ENCODE measurements around the gene MED13.

MED13 gene

GRCh38 chr17:62098623-62099231 is 33.6 kb upstream of the MED13 start:
- DNase-seq = no peak
- TF ChIP-seq GATA1 (IDR thresholded peaks at IDR 0.05; ENCODE audit: low read depth, low read length) = no peak
- no peak for TF ChIP-seq POLR2A (IDR thresholded peaks at IDR 0.05; ENCODE audit: low read length)

GRCh38 chr17:62096401-62096670 is 31.3 kb upstream of the MED13 start:
- no peak for DNase-seq
- TF ChIP-seq POLR2A (IDR thresholded peaks at IDR 0.05; ENCODE audit: low read length) (no peak), GATA1 (IDR thresholded peaks at IDR 0.05; ENCODE audit: low read depth, low read length) (no peak)

- DNase-seq = no peak
- TF ChIP-seq GATA1 (IDR thresholded peaks at IDR 0.05; ENCODE audit: low read depth, low read length) = no peak
- TF ChIP-seq POLR2A (IDR thresholded peaks at IDR 0.05; ENCODE audit: low read length) = no peak
Observed at GRCh38 chr17:62094175-62094574, 29.1 kb upstream of the MED13 start.

DNA sequence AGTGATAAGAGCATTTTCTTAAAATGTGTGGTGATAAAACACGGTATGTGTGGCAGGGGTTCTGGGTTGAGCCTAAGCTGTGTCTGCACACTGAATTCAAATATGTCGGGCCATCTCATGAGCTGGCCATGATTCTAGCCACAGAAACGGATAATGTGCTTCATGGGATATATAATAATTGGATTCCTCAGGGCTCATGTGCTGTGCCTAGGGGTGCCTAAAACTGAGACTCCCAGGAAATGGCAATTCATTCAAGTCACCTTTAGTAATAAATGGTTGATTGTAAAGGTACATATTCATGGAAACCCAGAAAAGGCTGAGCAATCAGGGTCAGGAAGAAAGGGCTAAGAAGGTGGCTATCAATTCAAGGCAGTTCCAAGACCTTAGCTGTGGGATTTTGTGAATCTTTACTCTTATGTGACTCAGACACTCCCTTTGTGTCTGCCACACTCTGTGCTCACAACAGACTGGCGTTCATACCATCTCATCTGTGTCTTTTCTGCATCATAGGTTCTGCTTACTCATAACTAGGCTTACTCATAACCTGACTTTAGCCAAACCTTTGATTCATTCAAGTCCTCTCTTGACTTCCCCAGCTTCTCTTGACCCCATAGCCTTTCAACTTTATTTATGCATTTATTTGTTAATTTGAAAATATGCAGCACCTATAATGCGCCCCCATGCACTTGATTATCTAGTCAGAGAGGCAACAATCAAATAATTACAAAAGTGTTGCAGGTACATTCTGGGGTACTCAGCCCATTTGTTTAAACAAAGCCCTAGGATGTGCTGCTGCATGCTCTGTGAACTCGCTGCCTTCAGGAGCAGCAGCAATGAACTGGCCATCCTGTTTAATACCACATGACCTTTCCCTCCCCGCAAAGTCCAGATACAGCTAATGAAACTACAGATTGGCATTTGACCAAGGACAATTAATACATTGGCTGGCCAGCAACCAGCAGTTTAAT is 28.4 kb upstream of the MED13 start:
- DNase-seq = peak in 1 of 2 experiments; percentile 11
- TF ChIP-seq POLR2A (IDR thresholded peaks at IDR 0.05; ENCODE audit: low read length) (no peak), GATA1 (IDR thresholded peaks at IDR 0.05; ENCODE audit: low read depth, low read length) (no peak)

GRCh38 chr17:62092784-62093183 is 27.7 kb upstream of the MED13 start:
- no peak for DNase-seq
- no peak for TF ChIP-seq POLR2A (IDR thresholded peaks at IDR 0.05; ENCODE audit: low read length)
- no peak for TF ChIP-seq GATA1 (IDR thresholded peaks at IDR 0.05; ENCODE audit: low read depth, low read length)

- DNase-seq = no peak
Observed at GRCh38 chr17:62091804-62092203, 26.7 kb upstream of the MED13 start.

DNA sequence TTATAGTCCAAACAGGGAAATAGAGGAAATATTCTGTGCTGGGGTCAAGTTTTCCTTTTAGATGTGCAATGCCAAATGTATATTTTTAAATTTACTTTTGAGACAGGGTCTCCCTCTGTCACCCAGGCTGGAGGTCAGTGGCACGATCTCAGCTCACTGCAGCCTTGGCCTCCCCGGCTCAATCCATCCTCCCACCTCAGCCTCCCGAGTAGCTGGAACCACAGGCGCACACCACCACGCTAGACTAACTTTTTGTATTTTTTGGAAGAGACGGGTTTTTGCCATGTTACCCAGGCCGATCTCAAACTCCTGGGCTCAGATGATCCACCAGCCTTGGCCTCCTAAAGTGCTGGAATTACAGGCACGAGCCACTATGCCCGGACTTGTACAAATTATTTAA is 25.8 kb upstream of the MED13 start:
- TF ChIP-seq GATA1 (IDR thresholded peaks at IDR 0.05; ENCODE audit: low read depth, low read length) = no peak
- no peak for TF ChIP-seq POLR2A (IDR thresholded peaks at IDR 0.05; ENCODE audit: low read length)
- no peak for DNase-seq

More at GRCh38 chr17:62091804-62092203, 26.7 kb upstream of the MED13 start:
- TF ChIP-seq GATA1 (IDR thresholded peaks at IDR 0.05; ENCODE audit: low read depth, low read length) = no peak
- no peak for TF ChIP-seq POLR2A (IDR thresholded peaks at IDR 0.05; ENCODE audit: low read length)

GRCh38 chr17:62090021-62090824 is 25.1 kb upstream of the MED13 start:
- TF ChIP-seq POLR2A (IDR thresholded peaks at IDR 0.05; ENCODE audit: low read length) = no peak
- no peak for TF ChIP-seq GATA1 (IDR thresholded peaks at IDR 0.05; ENCODE audit: low read depth, low read length)
- no peak for DNase-seq

GRCh38 chr17:62089334-62089733 is 24.3 kb upstream of the MED13 start:
- no peak for DNase-seq
- TF ChIP-seq POLR2A (IDR thresholded peaks at IDR 0.05; ENCODE audit: low read length) (no peak), GATA1 (IDR thresholded peaks at IDR 0.05; ENCODE audit: low read depth, low read length) (no peak)

GRCh38 chr17:62086737-62087136 is 21.7 kb upstream of the MED13 start:
- DNase-seq = no peak
- TF ChIP-seq POLR2A (IDR thresholded peaks at IDR 0.05; ENCODE audit: low read length) (no peak), GATA1 (IDR thresholded peaks at IDR 0.05; ENCODE audit: low read depth, low read length) (no peak)

DNA sequence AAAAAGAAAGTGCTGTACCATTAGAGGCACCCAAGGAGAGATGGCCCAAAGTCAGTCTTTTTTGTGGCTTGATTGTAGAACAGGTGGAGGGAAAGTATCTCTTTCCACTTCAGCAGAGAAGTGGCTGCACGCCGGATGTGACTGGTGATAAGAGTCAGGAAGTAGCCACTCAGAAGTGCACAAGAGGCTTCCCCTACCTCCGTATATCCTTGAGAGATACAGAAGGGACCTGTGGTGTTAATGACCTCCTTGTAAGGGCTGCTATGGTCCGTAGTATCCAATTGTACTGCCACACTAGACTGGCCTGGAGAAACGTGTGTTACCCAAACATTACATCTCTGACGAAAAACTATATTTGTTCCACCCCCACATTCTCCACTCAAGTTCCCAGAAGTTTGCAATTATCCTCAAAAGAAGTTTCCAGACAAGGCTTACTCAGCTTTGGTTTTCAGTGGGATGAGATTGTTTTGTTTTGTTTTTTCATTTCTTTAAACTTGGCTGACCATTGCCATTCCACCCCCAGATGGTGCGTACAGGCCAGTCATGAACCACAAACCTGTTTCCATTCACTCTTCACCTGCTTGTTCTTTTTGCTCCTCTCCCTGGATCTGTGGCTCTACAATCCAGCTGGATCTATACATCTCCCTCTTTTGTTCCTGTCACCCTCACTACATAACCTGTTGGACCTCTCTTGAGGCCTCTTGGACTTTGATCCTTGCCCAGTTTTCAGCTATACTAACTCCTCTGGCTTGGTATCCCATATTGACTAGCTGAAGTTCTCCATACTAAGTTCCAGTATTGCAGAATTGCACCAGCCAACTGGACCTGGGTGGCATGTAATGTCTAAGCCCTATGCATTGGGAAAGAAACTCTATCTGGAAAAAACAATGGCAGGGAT is 20.7 kb upstream of the MED13 start:
- TF ChIP-seq GATA1 (IDR thresholded peaks at IDR 0.05; ENCODE audit: low read depth, low read length) = no peak
- no peak for TF ChIP-seq POLR2A (IDR thresholded peaks at IDR 0.05; ENCODE audit: low read length)
- no peak for DNase-seq

DNA sequence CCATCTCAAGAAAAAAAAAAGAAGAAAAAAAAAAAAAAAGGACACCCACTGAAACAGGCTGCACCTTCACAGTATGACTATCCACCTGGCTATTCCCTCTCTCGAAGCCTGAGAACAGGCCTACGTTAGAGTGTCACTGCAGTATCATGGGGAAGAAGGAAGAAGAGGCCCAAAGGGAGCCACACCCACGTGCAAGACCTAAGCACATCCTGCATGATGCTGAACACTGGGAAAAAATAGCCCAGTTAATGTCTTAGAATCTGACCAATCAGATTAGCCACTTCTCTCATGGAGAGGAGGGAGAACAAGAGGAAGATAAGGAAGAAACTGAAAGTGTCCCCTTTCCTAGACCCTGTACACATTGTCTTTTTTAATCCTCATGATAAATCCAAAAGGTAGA is 19.5 kb upstream of the MED13 start:
- DNase-seq = no peak
- TF ChIP-seq GATA1 (IDR thresholded peaks at IDR 0.05; ENCODE audit: low read depth, low read length) (no peak), POLR2A (IDR thresholded peaks at IDR 0.05; ENCODE audit: low read length) (no peak)

GRCh38 chr17:62083651-62084050 is 18.6 kb upstream of the MED13 start:
- TF ChIP-seq GATA1 (IDR thresholded peaks at IDR 0.05; ENCODE audit: low read depth, low read length) (no peak), POLR2A (IDR thresholded peaks at IDR 0.05; ENCODE audit: low read length) (no peak)
- DNase-seq = no peak
